HEK293 (cell line): ENCODE data around the gene TRIM47.

Experiments used
- BCL11A ChIP-seq: fragments of 450-650 bp; formaldehyde crosslinking; IDR thresholded peaks from 2 replicates; pipeline ENCODE4 v1.5.1; 2016; ENCODE audit warnings: low read depth, missing biosample characterization, missing genetic modification characterization
- EGR2 ChIP-seq: fragments of 450-650 bp; formaldehyde crosslinking; IDR thresholded peaks from 2 replicates; pipeline ENCODE4 v1.5.1; 2016; ENCODE audit warnings: low read depth, missing biosample characterization, missing genetic modification characterization
- GLIS1 ChIP-seq: fragments of 450-650 bp; formaldehyde crosslinking; IDR thresholded peaks from 2 replicates; pipeline ENCODE4 v1.5.1; 2016; ENCODE audit warnings: missing biosample characterization, missing genetic modification characterization
- KLF10 ChIP-seq: fragments of 450-650 bp; IDR thresholded peaks from 2 replicates; pipeline ENCODE4 v1.5.1; 2018; ENCODE audit warnings: missing biosample characterization, mild to moderate bottlenecking, missing genetic modification characterization
- KLF16 ChIP-seq: fragments of 450-650 bp; formaldehyde crosslinking; IDR thresholded peaks from 2 replicates; pipeline ENCODE4 v1.5.1; 2017; ENCODE audit warnings: missing biosample characterization, missing genetic modification characterization
- KLF7 ChIP-seq: fragments of 450-650 bp; formaldehyde crosslinking; IDR thresholded peaks from 2 replicates; pipeline ENCODE4 v1.5.1; 2016; ENCODE audit warnings: missing biosample characterization, missing genetic modification characterization, borderline replicate concordance
- MZF1 ChIP-seq: fragments of 450-650 bp; formaldehyde crosslinking; IDR thresholded peaks from 2 replicates; pipeline ENCODE4 v1.5.1; 2017; ENCODE audit warnings: missing biosample characterization, missing genetic modification characterization, borderline replicate concordance
- SP2 ChIP-seq: fragments of 450-650 bp; formaldehyde crosslinking; IDR thresholded peaks from 2 replicates; pipeline ENCODE4 v1.5.1; 2016; ENCODE audit warnings: missing biosample characterization, missing genetic modification characterization
- SP3 ChIP-seq: fragments of 450-650 bp; formaldehyde crosslinking; IDR thresholded peaks from 2 replicates; pipeline ENCODE4 v1.5.1; 2016; ENCODE audit warnings: missing biosample characterization, missing genetic modification characterization
- TRIM28 ChIP-seq: IDR thresholded peaks from 2 replicates; pipeline ENCODE4 v1.6.1; 2011; ENCODE audit warnings: low read length, control low read depth, borderline replicate concordance
- ZBTB48 ChIP-seq: fragments of 450-650 bp; formaldehyde crosslinking; IDR thresholded peaks from 2 replicates; pipeline ENCODE4 v1.5.1; 2016; ENCODE audit warnings: missing biosample characterization, missing genetic modification characterization
- ZNF140 ChIP-seq: fragments of 450-650 bp; formaldehyde crosslinking; IDR thresholded peaks from 2 replicates; pipeline ENCODE4 v1.5.1; 2016; ENCODE audit warnings: missing biosample characterization, missing genetic modification characterization
- ZNF2 ChIP-seq: fragments of 450-650 bp; formaldehyde crosslinking; IDR thresholded peaks from 2 replicates; pipeline ENCODE4 v1.5.1; 2016; ENCODE audit warnings: missing biosample characterization, missing genetic modification characterization
- ZNF24 ChIP-seq: fragments of 450-650 bp; formaldehyde crosslinking; IDR thresholded peaks from 2 replicates; pipeline ENCODE4 v1.5.1; 2016; ENCODE audit warnings: missing biosample characterization, missing genetic modification characterization
- ZNF266 ChIP-seq: fragments of 450-650 bp; formaldehyde crosslinking; IDR thresholded peaks from 2 replicates; pipeline ENCODE4 v1.5.1; 2016; ENCODE audit warnings: missing biosample characterization, missing genetic modification characterization, low read depth
- ZNF354C ChIP-seq: fragments of 450-650 bp; formaldehyde crosslinking; IDR thresholded peaks from 2 replicates; pipeline ENCODE4 v1.5.1; 2016; ENCODE audit warnings: missing biosample characterization, missing genetic modification characterization, low read depth, borderline replicate concordance
- ZNF394 ChIP-seq: fragments of 450-650 bp; formaldehyde crosslinking; IDR thresholded peaks from 2 replicates; pipeline ENCODE4 v1.5.1; 2016; ENCODE audit warnings: missing biosample characterization, missing genetic modification characterization, mild to moderate bottlenecking, moderate library complexity, borderline replicate concordance
- ZNF423 ChIP-seq: fragments of 450-650 bp; formaldehyde crosslinking; IDR thresholded peaks from 2 replicates; pipeline ENCODE4 v1.5.1; 2016; ENCODE audit warnings: missing biosample characterization, missing genetic modification characterization
- ZNF701 ChIP-seq: fragments of 450-650 bp; formaldehyde crosslinking; IDR thresholded peaks from 2 replicates; pipeline ENCODE4 v1.5.1; 2016; ENCODE audit warnings: missing biosample characterization, missing genetic modification characterization
- ZSCAN23 ChIP-seq: fragments of 450-650 bp; formaldehyde crosslinking; IDR thresholded peaks from 2 replicates; pipeline ENCODE4 v1.5.1; 2016; ENCODE audit warnings: missing biosample characterization, missing genetic modification characterization
- TF ChIP-seq, protein P1 (sequence below): fragments of 450-650 bp; formaldehyde crosslinking; IDR thresholded peaks from 2 replicates; pipeline ENCODE4 v1.5.1; 2016; ENCODE audit warnings: missing biosample characterization, missing genetic modification characterization
- TF ChIP-seq, protein P2 (sequence below): fragments of 450-650 bp; formaldehyde crosslinking; conservative IDR thresholded peaks from 2 replicates; pipeline ENCODE4 v1.5.1; 2016; ENCODE audit warnings: low read depth, missing biosample characterization, missing genetic modification characterization
- TF ChIP-seq, protein P3 (sequence below): fragments of 450-650 bp; formaldehyde crosslinking; IDR thresholded peaks from 2 replicates; pipeline ENCODE4 v1.5.1; 2016; ENCODE audit warnings: missing biosample characterization, missing genetic modification characterization
- TF ChIP-seq, protein P4 (sequence below): fragments of 450-650 bp; formaldehyde crosslinking; IDR thresholded peaks from 2 replicates; pipeline ENCODE4 v1.5.1; 2016; ENCODE audit warnings: missing biosample characterization, missing genetic modification characterization
- TF ChIP-seq, protein P5 (sequence below): fragments of 450-650 bp; IDR thresholded peaks from 2 replicates; pipeline ENCODE4 v1.5.1; 2018; ENCODE audit warnings: missing biosample characterization, mild to moderate bottlenecking, missing genetic modification characterization

Gene TRIM47

DNA sequence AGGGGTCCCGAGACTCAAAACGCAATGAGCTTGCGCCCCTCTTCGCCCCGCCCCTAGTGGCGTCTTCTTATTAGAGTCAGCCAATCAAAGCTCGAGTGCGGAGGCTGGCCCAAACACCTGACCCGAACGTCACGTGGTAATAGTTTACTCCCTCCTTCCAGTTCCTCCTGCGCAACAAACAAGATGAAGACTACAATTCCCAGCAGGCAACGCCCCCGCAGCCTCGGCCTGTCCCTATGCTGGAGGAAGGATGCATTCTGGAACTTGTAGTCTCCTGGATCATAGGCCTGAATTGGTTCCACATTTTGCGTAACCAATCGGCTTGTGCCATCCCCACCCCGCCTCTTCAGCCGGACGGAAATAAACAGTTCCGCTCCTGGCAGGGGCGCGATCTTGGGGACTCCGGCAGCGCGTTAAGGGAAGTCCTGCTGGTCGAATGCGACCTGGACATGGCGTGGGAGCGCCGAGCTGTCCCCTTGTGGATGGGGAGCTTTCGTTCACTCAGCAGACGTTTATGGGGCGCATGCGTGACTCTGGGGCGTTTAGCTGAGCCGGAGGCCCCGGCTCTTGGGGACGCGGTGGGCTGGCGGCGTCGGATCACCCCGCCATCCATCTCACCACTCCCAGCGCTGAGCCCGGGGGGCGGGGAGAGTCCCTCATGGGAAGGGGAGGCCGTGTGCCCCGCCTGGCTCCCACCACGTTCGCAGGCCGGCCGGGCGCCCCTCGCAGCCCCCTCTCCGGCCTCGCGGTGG is 22.9 kb downstream of the TRIM47 start, which contains the start of gene WBP2 (continued):
- TF ChIP-seq, protein P1, sequence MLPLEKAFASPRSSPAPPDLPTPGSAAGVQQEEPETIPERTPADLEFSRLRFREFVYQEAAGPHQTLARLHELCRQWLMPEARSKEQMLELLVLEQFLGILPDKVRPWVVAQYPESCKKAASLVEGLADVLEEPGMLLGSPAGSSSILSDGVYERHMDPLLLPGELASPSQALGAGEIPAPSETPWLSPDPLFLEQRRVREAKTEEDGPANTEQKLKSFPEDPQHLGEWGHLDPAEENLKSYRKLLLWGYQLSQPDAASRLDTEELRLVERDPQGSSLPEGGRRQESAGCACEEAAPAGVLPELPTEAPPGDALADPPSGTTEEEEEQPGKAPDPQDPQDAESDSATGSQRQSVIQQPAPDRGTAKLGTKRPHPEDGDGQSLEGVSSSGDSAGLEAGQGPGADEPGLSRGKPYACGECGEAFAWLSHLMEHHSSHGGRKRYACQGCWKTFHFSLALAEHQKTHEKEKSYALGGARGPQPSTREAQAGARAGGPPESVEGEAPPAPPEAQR (tag by site-specific recombination) = 0 out of 2 replicates have a peak, but pooled peaks have one; percentile 42
- TF ChIP-seq ZNF423 (tag by site-specific recombination) = peak; percentile 61; the same call in 1 of the 2 replicates
- TF ChIP-seq KLF16 (tag by site-specific recombination) = peak; percentile 61
- peak; percentile 67 for TF ChIP-seq GLIS1
- TF ChIP-seq, protein P2, sequence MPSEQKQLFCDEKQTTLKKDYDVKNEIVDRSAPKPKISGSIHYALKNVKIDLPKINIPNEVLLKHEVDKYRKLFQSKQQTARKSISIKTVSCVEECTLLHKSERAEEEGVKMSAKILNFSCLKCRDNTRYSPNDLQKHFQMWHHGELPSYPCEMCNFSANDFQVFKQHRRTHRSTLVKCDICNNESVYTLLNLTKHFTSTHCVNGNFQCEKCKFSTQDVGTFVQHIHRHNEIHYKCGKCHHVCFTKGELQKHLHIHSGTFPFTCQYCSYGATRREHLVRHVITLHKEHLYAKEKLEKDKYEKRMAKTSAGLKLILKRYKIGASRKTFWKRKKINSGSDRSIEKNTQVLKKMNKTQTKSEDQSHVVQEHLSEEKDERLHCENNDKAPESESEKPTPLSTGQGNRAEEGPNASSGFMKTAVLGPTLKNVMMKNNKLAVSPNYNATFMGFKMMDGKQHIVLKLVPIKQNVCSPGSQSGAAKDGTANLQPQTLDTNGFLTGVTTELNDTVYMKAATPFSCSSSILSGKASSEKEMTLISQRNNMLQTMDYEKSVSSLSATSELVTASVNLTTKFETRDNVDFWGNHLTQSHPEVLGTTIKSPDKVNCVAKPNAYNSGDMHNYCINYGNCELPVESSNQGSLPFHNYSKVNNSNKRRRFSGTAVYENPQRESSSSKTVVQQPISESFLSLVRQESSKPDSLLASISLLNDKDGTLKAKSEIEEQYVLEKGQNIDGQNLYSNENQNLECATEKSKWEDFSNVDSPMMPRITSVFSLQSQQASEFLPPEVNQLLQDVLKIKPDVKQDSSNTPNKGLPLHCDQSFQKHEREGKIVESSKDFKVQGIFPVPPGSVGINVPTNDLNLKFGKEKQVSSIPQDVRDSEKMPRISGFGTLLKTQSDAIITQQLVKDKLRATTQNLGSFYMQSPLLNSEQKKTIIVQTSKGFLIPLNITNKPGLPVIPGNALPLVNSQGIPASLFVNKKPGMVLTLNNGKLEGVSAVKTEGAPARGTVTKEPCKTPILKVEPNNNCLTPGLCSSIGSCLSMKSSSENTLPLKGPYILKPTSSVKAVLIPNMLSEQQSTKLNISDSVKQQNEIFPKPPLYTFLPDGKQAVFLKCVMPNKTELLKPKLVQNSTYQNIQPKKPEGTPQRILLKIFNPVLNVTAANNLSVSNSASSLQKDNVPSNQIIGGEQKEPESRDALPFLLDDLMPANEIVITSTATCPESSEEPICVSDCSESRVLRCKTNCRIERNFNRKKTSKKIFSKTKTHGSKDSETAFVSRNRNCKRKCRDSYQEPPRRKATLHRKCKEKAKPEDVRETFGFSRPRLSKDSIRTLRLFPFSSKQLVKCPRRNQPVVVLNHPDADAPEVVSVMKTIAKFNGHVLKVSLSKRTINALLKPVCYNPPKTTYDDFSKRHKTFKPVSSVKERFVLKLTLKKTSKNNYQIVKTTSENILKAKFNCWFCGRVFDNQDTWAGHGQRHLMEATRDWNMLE = no peak
- peak; percentile 97 for TF ChIP-seq SP3 (tag by site-specific recombination)
- no peak for TF ChIP-seq ZNF701 (tag by site-specific recombination)
- peak; percentile 42; the same call in 1 of the 2 replicates for TF ChIP-seq ZNF394
- TF ChIP-seq, protein P3, sequence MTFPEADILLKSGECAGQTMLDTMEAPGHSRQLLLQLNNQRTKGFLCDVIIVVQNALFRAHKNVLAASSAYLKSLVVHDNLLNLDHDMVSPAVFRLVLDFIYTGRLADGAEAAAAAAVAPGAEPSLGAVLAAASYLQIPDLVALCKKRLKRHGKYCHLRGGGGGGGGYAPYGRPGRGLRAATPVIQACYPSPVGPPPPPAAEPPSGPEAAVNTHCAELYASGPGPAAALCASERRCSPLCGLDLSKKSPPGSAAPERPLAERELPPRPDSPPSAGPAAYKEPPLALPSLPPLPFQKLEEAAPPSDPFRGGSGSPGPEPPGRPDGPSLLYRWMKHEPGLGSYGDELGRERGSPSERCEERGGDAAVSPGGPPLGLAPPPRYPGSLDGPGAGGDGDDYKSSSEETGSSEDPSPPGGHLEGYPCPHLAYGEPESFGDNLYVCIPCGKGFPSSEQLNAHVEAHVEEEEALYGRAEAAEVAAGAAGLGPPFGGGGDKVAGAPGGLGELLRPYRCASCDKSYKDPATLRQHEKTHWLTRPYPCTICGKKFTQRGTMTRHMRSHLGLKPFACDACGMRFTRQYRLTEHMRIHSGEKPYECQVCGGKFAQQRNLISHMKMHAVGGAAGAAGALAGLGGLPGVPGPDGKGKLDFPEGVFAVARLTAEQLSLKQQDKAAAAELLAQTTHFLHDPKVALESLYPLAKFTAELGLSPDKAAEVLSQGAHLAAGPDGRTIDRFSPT (tag by site-specific recombination) = 0 out of 2 replicates have a peak, but pooled peaks have one; percentile 41
- peak; percentile 90 for TF ChIP-seq SP2 (tag by site-specific recombination)
- peak; percentile 76; the same call in 1 of the 2 replicates for TF ChIP-seq ZNF24 (tag by site-specific recombination)
- TF ChIP-seq, protein P4, sequence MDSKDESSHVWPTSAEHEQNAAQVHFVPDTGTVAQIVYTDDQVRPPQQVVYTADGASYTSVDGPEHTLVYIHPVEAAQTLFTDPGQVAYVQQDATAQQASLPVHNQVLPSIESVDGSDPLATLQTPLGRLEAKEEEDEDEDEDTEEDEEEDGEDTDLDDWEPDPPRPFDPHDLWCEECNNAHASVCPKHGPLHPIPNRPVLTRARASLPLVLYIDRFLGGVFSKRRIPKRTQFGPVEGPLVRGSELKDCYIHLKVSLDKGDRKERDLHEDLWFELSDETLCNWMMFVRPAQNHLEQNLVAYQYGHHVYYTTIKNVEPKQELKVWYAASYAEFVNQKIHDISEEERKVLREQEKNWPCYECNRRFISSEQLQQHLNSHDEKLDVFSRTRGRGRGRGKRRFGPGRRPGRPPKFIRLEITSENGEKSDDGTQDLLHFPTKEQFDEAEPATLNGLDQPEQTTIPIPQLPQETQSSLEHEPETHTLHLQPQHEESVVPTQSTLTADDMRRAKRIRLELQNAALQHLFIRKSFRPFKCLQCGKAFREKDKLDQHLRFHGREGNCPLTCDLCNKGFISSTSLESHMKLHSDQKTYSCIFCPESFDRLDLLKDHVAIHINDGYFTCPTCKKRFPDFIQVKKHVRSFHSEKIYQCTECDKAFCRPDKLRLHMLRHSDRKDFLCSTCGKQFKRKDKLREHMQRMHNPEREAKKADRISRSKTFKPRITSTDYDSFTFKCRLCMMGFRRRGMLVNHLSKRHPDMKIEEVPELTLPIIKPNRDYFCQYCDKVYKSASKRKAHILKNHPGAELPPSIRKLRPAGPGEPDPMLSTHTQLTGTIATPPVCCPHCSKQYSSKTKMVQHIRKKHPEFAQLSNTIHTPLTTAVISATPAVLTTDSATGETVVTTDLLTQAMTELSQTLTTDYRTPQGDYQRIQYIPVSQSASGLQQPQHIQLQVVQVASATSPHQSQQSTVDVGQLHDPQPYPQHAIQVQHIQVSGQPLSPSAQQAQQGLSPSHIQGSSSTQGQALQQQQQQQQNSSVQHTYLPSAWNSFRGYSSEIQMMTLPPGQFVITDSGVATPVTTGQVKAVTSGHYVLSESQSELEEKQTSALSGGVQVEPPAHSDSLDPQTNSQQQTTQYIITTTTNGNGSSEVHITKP (tag by site-specific recombination) = peak; percentile 88
- peak; percentile 64; the same call in 1 of the 2 replicates for TF ChIP-seq TRIM28
- TF ChIP-seq ZNF266 (tag by site-specific recombination) = 0 out of 2 replicates have a peak, but pooled peaks have one; percentile 18
- TF ChIP-seq BCL11A (tag by site-specific recombination) = no peak
- TF ChIP-seq ZNF354C (tag by site-specific recombination) = no peak
- peak; percentile 100 for TF ChIP-seq ZNF140
- TF ChIP-seq ZSCAN23 (tag by site-specific recombination) = 0 out of 2 replicates have a peak, but pooled peaks have one; percentile 21
- peak; percentile 60; the same call in 1 of the 2 replicates for TF ChIP-seq ZNF2 (tag by site-specific recombination)
- peak; percentile 77 for TF ChIP-seq EGR2 (tag by site-specific recombination)
- TF ChIP-seq KLF10 (tag by site-specific recombination) = peak; percentile 97
- TF ChIP-seq, protein P5, sequence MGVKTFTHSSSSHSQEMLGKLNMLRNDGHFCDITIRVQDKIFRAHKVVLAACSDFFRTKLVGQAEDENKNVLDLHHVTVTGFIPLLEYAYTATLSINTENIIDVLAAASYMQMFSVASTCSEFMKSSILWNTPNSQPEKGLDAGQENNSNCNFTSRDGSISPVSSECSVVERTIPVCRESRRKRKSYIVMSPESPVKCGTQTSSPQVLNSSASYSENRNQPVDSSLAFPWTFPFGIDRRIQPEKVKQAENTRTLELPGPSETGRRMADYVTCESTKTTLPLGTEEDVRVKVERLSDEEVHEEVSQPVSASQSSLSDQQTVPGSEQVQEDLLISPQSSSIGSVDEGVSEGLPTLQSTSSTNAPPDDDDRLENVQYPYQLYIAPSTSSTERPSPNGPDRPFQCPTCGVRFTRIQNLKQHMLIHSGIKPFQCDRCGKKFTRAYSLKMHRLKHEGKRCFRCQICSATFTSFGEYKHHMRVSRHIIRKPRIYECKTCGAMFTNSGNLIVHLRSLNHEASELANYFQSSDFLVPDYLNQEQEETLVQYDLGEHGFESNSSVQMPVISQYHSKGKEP = no peak
- TF ChIP-seq ZBTB48 = peak; percentile 93
- TF ChIP-seq KLF7 (tag by site-specific recombination) = 0 out of 2 replicates have a peak, but pooled peaks have one; percentile 20
- TF ChIP-seq MZF1 (tag by site-specific recombination) = 0 out of 2 replicates have a peak, but pooled peaks have one; percentile 16
